Lower leg skin (tissue), 3 donors: ENCODE data around the gene TDRD3.

ENCODE experiments used
- CTCF ChIP-seq, 3 donors: fragments of 450-650 bp; IDR thresholded peaks; one replicate each; pipeline ENCODE4 v1.5.1; 2016; ENCODE audit warnings: antibody characterized with exemption in 3 of 3, mild to moderate bottlenecking in 3 of 3, moderate library complexity in 2 of 3
- POLR2A ChIP-seq, 2 donors: fragments of 450-650 bp; IDR thresholded peaks; one replicate each; pipeline ENCODE4 v1.6.1; 2016 to 2017; ENCODE audit warnings: antibody characterized with exemption in 2 of 2, mild to moderate bottlenecking in 1 of 2, moderate library complexity in 1 of 2

GRCh38 chr13:60484865-60485264 lies 87.8 kb downstream of the TDRD3 start:
- no peak for TF ChIP-seq CTCF (IDR thresholded peaks at IDR 0.05)
- no peak for TF ChIP-seq POLR2A (IDR thresholded peaks at IDR 0.05)
